Kasumi-1 (cell line): Measurements from ENCODE around the gene CELF2.
"Not testable (repeated sequence)": the region's sequence is repeated elsewhere in the genome, so short reads cannot be mapped to it uniquely, and the experiment has no call there.

ENCODE experiments used
- DNase-seq, 2 experiments: peaks; one replicate each; lab custom pipeline; 2025; lab: John Stamatoyannopoulos, UW

The CELF2 gene

DNA sequence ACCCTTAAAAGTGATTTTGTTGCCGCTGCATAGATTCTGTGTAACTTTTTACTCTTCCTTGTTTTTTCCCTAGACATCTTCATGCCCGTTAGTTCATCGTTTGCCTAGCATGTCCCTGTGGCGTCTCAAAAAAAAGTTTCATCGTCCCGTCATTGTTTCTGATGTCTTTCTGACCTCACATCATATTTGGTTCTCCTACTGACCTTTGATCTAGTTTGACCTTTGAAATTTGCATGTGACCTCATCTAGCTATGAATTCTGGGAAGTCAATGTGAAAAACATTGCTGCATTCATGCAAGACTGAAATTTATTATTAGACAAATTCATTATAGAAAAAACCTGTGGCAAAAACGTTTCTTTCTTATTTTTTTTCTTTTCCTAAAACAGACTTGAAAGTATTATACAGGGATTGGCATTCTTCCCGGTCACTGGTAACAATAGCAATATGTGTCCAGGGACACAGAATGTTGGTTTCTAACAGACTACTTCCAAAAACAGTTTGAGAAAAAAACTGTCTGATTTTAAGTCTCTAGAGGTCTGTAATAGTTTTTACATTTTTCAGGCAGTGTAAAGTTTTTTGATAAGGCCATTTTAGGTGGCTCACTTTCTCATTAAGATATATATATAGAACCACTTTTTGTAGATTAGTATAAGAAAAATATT lies 312.8 kb downstream of the CELF2 start:
- DNase-seq = no peak

DNA sequence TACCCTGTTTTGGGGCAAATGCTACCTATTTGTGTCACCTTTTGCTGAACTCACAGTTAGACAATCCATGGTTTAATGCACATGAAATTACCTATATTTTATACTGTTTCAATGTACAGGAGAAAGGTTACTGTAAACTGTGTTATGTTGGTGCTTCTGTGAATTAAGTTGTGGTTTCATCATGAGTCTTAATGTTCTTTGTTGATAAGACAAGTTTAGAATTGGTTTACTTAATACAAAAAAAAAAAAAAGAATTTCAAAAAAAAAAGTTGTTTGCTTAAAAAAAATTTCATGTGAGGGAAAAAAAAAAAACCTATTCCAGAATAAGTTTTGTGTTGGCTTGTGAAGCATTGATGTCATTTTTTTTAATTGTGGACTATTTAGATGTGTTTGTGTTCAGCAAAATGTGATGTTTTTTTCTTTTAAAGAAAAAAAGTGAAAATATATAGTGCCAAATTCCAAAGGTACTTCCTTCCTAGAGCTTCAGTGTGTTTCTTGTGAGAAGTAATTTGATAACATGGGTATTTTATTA lies 313.4 kb downstream of the CELF2 start:
- no peak for DNase-seq

DNA sequence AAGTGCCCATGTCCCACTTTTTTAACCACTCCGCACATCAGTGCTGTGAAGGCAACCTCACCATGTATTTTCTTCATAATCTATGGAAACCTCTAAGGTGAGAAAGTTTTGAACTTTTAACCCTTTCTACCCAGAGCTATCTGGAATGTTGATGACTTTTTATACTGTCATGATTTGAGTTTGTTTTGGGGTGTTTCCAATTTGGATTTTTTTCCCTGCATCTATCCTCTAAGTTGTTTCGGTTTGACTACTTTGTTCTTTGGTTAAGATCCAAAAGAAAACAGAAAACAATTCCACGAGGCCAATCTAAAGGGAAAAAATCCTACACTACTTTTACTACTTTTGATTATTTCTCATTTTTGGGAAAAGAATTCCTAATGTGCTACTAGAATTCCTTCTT lies 314.1 kb downstream of the CELF2 start:
- DNase-seq = no peak

DNA sequence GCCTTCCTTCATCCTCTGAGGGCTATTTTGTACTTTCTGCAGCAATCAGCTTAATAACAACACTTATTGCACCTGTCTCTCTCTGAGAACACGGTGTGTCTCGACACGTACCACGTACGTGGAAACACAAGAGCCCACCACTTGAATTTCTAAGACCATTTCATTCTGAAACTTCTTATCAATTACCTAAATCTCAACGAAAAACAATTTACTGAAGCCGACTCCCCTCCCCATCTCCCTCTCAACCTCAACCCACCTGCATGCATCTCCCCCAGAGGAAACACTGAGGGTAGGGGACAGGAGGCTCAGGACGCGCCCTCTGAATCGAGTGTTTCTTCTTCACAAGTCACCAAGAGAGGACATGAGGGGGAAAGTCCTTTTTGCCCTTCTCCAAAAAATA lies 315.2 kb downstream of the CELF2 start:
- no peak for DNase-seq

DNA sequence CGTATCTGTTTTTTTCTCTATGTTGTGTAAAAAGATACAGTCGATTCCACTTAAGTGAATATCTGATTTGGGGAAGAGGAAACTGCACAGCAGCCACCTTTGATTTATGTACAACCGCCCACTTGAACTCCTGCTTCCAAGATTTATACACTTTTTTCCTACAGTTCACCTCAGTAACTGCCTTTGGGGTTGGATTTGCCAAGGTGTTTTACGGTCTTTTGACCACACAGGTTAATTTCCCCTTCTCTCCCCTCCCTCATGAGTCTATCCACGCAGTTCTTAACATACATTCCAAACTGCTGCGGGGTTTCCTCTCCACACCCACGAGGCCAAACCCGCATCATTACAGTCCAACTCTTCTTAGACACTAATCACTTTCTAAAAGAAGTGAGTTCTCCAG lies 316.8 kb downstream of the CELF2 start:
- no peak for DNase-seq

DNA sequence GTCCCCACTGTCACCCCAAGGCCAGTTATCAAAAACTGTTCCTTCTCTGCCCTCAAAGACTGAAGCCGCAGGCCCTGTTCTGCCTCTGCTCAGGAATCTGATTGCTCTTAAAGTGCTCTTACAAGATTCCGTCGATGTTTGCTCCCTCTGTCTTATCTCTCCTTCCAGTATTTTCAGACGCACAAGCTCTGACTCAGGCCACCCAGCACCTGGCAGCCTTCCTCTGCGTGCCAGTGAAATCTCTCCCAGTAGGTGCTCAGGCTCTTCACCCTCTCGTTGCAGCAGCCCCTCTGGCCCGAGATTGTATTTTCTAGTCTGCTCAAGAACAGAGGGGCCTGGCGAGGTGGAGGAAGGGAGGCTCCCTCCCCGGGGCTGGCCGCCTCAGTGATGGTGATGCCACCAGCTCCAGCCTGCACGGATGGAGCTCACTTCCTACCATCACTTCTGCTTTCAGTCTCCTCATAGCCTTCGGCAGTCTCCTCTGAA lies 317.5 kb downstream of the CELF2 start:
- peak; percentile 85 to 86 for DNase-seq

DNA sequence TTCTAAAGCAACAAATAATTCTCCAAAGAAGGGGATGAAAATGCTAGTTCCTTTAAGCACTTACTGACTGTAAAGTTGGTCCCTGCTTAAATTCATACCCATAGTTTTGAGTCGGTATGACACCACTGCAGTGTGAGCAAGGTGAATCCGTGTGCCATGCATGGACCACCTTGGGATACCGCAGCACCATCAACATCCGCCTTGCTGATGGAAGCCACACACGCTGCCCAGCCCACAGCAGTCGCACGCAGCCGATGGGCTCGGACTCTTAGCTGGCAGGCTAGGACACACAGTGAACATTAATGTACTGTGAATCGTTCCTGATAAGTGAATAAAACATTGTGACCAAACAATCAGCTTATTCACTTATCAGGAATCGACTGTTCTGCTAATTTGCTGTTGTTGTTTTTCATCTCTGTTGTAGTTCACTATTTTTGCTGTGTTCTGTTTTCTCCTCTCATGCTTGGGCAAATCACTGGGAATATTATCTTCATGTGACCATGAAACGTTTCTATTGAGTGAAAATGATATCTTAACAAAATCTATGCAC lies 318.3 kb downstream of the CELF2 start:
- no peak for DNase-seq

DNA sequence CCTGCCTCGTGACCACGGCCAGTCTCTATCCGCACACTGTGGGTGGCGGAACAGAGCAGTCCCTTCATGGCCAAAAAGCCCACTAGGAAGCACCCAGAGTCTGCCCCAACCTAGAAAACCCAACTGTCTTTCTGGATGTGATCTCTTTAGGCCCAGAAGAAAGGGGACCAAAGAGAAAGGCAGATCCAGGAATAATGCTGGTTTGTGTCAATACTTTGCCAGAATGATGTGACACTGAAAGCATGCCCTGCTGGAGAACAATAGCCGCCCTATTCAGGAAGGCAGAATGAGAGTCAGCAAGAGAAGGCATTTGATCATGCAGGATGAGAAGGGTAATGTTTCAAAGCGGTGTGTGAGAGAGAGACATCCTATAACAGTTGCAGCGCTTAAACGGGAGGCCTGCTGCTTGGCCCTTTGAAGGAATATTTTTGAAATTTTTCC lies 319.1 kb downstream of the CELF2 start:
- DNase-seq = peak; percentile 46 to 59

DNA sequence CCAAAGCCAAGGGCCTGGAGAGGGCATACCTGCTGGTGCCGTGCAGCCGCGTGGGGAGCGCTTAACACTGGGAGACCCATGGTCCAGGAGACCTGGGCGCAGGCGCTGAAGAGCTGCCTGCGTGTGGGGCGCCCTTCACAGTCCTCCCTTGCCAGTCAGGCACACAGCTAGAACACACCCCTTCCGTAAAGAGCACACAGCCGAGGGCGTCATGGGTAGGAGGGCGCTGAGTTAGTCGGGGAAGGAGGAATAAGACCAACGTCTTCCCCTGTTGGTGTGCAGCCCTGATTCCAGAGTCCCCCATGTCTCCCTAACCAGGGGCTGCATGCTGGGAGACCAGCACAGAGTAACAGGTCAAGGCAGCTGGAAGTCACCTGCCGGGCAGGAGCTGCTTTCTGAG lies 319.8 kb downstream of the CELF2 start:
- peak; percentile 97 to 99 for DNase-seq

DNA sequence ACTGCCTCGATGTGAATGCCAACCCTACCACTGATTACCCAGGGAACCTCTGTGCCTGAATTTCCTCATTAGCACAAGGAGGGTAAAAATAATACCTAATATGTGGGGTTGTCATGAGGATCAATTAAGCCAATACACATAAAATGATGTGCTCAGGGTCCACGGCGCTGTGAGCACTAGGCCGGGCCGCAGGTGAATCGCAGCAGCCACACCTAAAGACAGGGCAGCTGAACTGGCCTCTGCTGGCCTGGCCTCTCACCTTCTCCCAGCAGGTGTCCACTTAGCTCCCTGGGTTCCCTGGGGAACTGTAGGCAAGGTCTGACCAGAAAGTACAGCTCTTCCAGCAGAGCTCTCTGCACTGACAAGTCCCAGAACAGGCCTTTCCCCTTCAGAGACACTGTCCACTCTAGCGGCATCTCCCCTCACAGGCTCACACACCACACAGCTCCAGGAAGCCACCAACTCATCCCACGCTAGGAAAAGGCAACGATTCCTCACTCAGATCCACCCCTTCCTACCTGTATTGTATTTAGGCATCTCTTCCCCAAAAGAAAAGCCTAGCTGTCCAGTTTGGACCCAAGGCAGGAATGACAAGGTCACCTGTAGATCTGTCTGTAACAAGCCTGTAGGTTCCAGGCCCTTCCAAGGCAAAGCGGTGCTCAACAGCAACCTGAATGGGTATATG lies 320.6 kb downstream of the CELF2 start:
- DNase-seq = no peak

DNA sequence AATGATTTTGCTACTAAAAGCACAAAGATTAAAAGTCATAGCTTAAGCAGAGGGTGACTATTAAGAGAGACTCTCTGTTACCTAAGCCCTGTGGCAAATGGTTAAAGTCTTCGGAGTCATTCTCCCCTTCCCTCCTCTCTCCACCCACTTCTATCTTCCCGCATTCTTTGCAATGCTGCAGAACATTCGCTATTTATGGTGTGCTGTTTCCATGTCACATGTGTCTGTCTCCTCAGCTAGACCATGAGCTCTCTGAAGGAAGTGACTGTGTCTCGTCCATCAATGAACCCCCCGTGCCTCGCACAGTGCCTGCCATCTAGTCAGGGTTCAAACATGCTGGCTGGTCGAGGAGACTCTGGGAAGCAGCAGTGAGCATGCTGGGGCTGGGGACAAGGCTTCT lies 321.3 kb downstream of the CELF2 start:
- no peak for DNase-seq

DNA sequence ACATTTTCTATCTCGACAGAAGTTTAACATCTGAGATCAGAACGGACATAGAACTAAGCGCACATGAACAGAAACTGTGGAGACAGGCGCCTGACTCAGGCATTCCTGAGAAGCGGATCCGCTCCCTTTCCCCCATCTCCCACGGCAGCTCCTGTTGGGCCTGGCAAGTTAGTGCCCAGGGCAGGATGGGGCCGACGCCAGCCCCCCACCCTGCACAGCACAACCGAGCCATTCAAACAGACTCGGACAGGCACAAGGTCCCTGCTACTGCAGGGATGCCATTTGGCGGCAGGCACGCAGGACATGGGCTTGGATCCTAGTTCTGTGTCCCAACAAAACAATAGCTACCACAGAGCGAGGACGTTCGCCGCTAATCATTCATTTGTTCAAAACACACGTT lies 322.0 kb downstream of the CELF2 start:
- no peak for DNase-seq

DNA sequence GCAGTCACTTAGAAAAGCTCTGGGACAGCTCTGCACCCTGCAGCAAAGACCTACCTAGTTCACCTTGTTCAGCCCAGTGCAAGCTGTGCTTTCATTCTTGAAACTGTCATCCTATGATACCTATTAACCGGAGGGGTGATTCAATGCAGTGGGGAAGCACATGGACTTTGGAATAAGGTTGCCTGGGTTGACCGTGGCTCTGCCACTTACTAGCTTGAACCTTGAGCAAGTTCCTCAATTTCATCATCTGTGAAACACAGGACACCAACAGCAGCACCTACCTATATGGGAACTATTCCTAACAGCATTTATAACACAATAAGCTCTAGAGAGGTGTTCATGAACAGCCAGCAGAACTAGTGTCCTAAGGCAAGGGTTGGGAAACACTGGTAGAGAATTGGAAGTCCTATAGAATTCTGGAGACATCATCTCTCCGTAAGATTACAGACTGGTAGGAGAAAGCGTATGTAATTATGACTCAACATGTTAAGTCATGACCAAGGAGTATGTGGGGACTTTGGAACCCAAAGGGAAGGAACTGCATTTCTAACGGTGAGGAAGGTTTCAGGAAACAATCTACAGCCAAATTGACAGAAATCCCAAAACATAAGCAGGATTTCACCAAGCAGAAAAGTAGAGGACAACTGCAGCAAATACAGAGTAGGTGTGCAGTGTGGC lies 323.8 kb downstream of the CELF2 start:
- peak in 1 of 2 experiments; percentile 15 for DNase-seq

DNA sequence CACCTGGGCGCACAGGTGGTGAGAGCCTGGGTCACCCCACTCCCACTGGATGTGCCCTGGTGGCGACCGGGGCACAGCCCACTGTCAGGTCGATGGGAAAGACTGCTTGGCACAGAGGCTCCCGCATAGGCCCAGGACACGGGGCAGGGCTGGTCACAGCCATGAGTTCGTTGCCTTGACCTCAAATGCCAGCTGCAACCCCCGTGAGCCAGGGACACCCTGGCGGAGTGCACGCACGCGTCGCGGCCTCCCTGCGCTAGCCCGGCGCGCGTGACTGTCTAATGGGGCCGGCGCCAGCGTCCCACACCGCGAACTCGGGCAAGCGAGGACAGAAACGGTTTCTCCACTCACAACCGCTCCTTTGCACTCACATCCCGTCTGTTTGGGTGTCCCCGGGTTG lies 326.4 kb downstream of the CELF2 start:
- no peak for DNase-seq

DNA sequence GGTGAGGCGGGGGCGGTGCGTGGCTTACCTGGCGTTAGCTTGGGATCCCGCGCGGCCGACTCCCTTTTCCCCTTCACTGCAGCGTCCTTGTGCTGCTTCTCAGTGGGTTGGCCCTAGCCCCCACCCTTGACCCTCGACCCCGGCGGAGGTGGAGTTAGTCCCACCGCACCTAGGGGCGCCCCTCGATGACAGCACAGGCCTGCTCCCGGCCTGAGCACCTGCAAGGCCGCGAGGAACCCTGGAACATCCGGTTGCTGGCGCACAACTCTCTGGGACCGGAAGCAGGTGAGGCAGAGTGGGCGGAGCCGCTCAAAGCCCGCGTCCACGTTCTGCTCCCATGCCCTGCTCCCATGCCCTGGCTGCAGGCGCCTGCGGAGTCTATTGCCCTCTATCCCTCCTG lies 326.9 kb downstream of the CELF2 start:
- DNase-seq = peak in 1 of 2 experiments; percentile 61

DNA sequence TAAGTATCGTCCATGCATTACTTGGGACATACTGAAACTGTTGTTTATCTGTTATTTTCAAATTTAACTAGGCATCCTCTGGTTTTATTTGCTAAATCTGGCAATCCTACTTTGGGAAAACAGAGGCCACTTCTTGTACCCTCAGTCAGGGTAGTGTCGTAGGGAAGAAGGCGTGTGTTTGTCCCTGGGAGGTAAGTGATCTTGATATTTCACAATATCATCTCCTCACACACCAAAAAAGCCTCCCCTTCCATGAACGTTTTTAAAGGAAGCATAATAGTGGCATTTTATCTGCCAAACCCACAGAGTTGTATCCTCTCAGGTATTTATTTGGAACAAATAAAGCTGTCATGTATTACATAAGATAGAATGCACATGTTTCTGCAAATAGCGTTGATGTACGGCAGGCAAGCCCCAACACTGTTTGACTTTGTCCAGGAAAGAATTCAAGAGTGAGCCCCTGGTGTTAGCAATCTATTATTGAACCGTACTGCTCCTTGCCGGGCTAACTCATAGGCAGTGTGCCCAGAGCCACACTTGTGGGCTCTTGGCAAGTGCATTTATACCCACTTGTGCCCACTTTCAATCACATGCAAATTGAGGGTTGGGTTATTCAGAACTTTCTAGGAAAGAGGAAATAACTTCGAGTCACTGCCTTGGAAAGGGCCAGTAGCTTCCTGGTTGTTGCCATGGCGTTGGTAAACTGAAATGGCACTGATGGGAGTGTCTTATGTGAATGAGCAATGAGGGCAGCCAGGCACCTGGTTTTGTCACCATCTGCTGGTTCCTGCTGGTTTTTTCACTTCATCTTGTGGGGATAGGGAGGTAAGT lies 327.8 kb downstream of the CELF2 start:
- peak; percentile 88 to 92 for DNase-seq

DNA sequence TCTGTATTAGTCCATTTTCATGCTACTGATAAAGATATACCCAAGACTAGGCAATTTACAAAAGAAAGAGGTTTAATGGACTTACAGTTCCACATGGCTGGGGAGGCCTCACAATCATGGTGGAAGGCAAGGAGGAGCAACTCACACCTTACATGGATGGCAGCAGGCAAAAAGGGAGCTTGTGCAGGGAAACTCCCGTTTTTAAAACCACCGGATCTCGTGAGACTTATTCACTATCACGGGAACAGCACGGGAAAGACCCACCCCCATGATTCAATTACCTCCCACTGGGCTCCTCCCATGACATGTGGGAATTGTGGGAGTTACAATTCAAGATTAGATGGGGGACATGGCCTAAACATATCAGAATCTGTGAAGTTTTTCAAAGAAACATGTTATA lies 329.9 kb downstream of the CELF2 start:
- DNase-seq = not testable (repeated sequence)

DNA sequence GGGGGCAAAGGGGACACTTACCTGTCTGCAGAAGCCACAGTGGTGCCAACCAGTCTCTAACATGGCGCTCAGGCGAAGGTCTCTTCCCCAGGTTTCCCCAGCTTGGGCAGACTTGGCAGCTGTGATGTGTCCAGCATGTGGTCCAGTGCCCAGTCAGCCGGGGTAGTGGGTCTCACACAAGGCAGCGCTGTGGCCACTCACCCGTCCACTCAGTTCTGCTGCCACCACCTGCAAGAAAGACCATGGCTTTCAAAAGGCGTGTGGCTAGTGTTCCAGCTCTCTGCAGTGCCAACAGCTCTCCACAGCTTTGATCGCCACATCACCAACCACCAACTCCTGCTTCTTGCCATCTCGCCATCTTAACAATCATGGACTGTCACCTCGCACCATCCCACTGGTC lies 334.1 kb downstream of the CELF2 start:
- no peak for DNase-seq

DNA sequence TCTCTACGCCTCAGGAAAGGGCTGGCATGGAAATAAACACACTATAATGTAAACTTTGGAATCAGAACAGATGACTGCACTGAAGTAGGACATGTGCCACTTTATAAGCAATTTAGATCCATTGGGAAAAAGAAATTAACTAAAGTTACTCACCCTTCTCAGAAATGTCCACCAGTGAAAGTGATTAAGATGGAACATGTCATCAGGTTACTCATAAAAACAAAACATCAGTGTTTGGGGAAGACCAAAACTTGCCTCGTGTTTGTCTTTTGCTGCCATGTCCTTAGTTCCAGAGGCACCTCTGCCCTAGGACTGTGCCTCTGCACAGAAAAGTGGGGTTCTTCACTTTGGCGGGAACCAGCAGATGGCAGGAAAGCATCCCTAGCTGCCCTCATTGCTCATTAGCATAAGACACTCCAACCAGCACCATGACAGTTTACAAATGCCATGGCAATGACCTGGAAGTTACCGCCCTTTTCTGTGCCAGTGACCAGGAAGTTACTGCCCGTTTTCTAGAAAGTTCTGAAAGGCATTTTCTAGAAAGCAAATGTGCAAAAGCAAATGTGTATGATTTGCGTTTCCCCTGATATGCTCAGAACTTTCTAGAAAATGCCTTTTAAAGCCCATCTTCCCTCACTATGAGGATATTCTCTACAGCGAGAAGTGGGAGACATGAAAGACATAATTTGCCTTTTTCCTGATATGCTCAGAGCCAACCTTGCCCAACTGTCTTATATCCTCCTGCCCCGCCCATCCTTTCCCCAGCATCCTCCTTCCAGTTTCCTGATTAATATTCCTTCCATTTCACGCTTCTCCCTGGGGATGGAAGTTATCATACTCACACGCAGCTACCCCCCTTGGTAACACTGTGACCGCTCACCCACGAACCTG lies 335.6 kb downstream of the CELF2 start:
- no peak for DNase-seq

DNA sequence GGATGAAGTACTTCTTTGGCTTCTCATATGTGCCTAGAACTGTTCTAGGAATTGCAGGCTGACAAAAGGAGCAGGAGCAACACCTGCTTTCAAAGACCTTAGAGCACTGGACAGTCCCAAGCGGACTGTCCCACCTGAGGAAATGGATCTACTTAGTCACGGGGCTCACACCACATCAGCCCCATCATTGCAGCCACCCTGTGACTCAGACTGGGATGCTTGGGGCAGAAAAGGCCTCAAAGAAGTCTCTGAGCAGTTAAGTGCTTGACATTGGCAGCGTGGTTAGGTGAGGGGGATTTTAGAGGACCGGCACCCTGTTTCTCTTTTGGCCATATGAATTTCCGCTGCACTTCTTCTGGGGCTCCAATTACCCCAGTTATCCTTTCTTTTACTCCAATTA lies 337.2 kb downstream of the CELF2 start:
- no peak for DNase-seq

DNA sequence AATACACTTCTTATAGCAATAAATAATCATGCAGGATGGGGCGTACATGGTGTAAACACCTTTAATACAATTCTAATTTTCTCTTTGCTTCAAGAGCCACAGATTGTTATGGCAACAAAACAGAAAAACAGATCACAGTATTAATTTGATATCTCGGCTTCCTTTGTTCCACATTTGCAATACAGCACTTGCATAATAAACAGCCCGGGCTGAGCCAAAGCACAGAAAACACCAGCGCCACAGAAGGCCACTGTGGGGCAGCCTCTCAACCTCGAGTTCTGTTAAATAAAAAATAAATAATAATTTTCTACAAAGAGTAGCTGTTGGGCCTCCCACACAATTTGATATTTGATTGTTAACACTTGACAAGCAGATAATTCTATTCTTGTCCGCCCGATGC lies 337.9 kb downstream of the CELF2 start:
- peak in 1 of 2 experiments; percentile 19 for DNase-seq
